Large intestine (tissue), 3 donors: ENCODE measurements around the gene HSD17B8. TPM values are rescaled to one million over a fixed set of nuclear protein-coding genes. Genes with fewer than 3 reads are reported as not detected.

ENCODE experiments used
- DNase-seq, 2 donors: peaks; one replicate each; pipeline versions ENCODE4 v3.0.0 to v3.0.0-alpha.2; 2013
- H3K27ac ChIP-seq: one replicate; pipeline ENCODE4 v1.5.1; 2013; ENCODE audit warnings: low read length
- H3K27me3 ChIP-seq: 2 replicates; pipeline ENCODE4 v1.6.1; 2013; ENCODE audit warnings: low read length; ENCODE audit not compliant: control insufficient read depth, insufficient read depth
- H3K36me3 ChIP-seq: 2 replicates; pipeline ENCODE4 v1.6.1; 2013; ENCODE audit warnings: low read length; ENCODE audit not compliant: control insufficient read depth, insufficient read depth
- H3K4me1 ChIP-seq: one replicate; pipeline ENCODE4 v1.6.1; 2013; ENCODE audit warnings: low read length; ENCODE audit not compliant: control insufficient read depth, insufficient read depth
- H3K4me3 ChIP-seq: one replicate; pipeline ENCODE4 v1.5.1; 2013; ENCODE audit warnings: low read length
- H3K9me3 ChIP-seq: one replicate; pipeline ENCODE4 v1.6.1; 2013; ENCODE audit warnings: mild to moderate bottlenecking, low read depth, low read length, moderate library complexity; ENCODE audit not compliant: control insufficient read depth
- WGBS: methylation state at CpG from one replicate; pipeline ENCODE4 v1.1.5; 2013; ENCODE audit warnings: low lambda C conversion rate; ENCODE audit not compliant: insufficient coverage; 5-methylcytosine and 5-hydroxymethylcytosine counted together
- polyA plus RNA-seq: library from polyadenylated mRNA; unstranded; fragments of 120-200 nt; gene quantifications from one replicate; pipeline ENCODE4 v1.2.1, GENCODE V29; 2013

Gene HSD17B8
- polyA plus RNA-seq, 1 donor = 35.9 TPM

DNA sequence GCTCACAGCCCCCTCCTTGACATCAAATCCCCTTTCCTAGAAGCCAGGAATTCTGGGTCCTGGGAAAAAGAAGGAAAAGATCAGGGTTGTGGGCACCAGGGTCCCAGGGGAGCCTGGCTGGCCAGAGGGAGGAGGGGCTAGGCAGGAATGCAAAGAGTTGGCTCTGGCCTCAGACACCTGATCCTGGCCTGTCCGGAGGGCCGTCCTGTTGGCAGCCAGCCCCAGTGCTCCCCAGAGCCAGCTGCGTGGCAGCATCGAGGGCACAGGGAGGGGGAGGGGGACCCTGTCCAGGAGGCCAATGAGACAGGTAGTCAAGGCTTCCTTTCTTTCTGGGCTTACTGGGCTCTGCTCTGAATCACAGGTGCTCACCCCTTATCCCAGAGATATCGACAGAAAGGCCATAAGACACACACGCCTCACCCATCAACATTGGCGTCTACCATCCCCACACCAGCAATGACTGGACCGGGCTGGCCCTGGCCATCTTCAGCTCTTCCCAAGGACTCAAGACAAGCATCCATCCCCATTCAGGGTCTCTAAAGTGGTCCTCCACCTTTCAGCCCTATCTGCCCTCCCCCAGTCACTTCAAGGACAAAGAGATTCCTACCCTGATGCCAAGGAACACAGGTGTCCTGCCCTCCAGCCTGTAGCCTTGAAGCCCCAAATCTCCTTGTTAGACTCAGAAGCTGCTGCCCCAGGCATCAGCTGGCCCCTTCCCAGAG, 12.9 kb upstream of the HSD17B8 start:
- Histone ChIP-seq H3K36me3 (peaks cover 29% of the 10 kb centered on the region), H3K4me3 (no peak overlapping the region), H3K27ac (no peak overlapping the region), H3K9me3 (peaks cover 3% of the 10 kb centered on the region), H3K4me1 (peaks cover 13% of the 10 kb centered on the region), H3K27me3 (peaks cover 36% of the 10 kb centered on the region)
- DNase-seq = no peak
- no CpG with 5 or more reads among the region's 8 CpGs for WGBS

DNA sequence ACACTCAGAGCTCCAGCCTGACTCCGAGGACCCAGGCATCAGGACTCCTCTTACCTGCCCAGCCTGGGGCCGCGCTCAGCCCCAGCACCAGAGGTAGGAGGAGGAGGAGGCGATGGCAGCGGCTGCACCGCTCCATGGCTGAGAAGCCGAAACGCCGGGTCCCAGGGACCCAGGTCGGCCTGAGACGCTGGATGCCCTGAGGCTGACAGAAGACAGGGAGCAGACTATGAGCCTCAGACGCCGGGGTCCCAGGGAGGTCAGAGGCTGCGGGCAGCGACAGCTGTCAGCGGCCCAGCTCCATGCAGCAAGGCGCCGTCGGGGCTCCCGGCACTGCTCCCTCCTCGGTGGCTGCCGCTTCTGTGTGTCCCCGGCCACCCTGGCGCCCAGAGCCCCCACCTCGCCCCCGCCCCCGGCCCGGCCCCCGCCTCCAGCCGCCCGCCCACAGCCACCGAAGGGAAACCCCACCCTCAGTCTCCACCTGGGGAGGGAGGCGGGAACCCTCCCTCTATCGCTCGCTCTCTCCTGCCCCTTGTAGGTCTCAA, 12.3 kb upstream of the HSD17B8 start, which contains the start of gene COL11A2:
COL11A2 (minus strand) TSS at position 363 of the 542 bp plus-strand sequence; CDS start at position 136, 227 bp downstream.
- WGBS = no CpG with 5 or more reads among the region's 35 CpGs
- Histone ChIP-seq H3K27ac (no peak within 1 kb of the TSS), H3K4me3 (peak within 1 kb of the TSS; percentile 11), H3K36me3 (peaks cover 34% of the 10 kb centered on the region), H3K27me3 (peaks cover 34% of the 10 kb centered on the region), H3K4me1 (peaks cover 13% of the 10 kb centered on the region), H3K9me3 (peaks cover 3% of the 10 kb centered on the region)
- no peak for DNase-seq

DNA sequence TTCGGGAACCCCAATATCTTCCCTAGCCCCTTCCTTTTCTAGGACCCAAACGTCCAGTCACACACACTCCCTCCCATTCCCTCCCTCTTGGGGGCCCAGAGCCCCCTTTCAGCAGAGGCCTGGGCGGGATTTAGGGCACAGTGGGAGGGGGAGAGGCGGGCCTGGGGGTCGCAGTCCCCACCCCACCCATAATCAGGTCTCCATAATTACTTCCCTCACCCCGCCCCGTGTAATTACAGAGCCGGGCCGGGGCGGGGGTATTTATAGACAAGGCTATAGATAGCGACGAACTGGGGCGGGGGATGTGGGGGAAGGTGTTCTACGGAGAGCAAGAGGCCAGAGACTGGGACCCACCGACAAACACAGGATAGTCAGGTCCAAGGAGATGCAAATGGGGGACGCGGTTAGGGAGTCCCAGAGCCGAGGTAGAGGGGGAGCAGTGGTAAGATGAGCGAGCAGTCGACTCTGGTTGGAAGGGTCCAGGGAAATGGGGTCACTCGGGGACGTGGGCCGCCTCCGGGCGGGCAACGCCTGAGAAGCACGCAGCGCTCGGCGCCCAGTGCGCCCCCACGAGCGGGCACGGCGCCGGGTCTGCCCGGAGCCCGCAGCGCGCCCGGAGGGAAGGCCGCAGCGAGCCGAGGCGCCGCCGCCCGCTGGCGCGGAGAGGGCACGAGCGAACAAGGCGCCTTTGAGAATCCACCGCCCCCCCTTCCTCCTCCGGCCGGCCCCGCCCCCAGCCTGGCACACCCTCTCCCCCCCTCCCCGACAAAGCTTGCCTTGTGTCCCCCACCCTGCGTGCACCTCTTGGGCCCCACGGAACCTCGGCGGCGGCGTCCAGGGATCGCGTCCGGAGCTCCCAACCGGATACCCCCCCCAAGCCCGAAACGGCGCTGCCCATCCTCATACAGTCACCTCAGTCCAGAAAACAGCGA, 11.5 kb upstream of the HSD17B8 start:
- H3K9me3 ChIP-seq = peaks cover 3% of the 10 kb centered on the region
- WGBS = no CpG with 5 or more reads among the region's 72 CpGs
- H3K4me3 ChIP-seq = peak overlapping the region; percentile 11
- no peak for DNase-seq
- H3K36me3 ChIP-seq = peaks cover 36% of the 10 kb centered on the region
- H3K4me1 ChIP-seq = peaks cover 17% of the 10 kb centered on the region
- peaks cover 34% of the 10 kb centered on the region for H3K27me3 ChIP-seq
- no peak overlapping the region for H3K27ac ChIP-seq

DNA sequence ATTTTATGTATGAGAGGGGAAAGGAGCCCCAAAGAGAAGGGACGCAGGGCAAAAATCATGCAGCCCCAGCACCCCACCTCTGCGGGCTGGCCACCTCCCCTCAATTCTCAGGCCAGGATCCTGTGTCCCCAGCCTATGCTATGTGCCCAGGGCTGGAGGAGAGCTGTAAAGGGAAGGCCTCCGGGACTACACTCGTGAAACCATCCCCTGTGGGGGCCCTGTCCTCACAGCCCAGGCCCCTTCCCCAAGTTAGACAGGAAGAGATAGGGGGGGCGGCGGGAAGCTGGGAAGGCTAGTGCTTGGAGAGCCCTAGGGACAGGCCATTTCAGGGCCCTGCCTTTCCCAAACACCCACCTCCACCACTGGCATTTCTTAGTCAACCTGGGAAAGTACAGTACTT, 10.8 kb upstream of the HSD17B8 start:
- DNase-seq = no peak
- H3K9me3 ChIP-seq = peaks cover 3% of the 10 kb centered on the region
- H3K27me3 ChIP-seq = peaks cover 34% of the 10 kb centered on the region
- H3K36me3 ChIP-seq = peaks cover 36% of the 10 kb centered on the region
- no peak overlapping the region for H3K27ac ChIP-seq
- no peak overlapping the region for H3K4me3 ChIP-seq
- H3K4me1 ChIP-seq = peaks cover 23% of the 10 kb centered on the region
- no CpG with 5 or more reads among the region's 6 CpGs for WGBS

DNA sequence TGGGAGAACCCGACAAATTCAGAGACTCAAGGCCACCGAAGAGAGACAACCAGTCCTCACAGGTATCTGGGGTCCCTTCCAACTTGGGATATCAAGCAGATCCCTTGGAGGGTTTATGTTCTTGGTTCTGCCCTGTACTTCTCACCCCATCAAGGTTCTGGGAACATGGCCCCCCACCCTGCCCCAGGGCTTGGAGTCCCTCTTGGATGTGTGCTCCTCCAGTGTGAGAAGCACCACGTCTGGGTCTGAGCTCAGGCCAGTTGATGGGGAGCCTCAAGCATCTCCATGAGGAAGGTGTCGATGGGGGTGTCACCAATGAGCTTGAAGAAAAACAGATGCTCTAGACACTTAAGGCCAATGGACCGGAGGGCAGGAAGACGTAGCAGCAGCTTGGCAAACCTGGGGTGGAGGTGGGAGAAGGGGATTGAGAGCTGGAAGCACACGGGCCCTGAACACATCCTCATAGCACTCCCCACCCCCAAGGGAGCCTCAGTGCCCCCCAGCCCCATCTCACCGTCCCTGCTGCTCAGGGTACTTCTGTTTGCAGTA, 9.9 kb upstream of the HSD17B8 start:
- no CpG with 5 or more reads among the region's 8 CpGs for WGBS
- Histone ChIP-seq H3K9me3 (peaks cover 3% of the 10 kb centered on the region), H3K36me3 (peaks cover 36% of the 10 kb centered on the region), H3K4me1 (peaks cover 30% of the 10 kb centered on the region), H3K4me3 (no peak overlapping the region), H3K27me3 (peaks cover 30% of the 10 kb centered on the region), H3K27ac (no peak overlapping the region)
- no peak for DNase-seq

DNA sequence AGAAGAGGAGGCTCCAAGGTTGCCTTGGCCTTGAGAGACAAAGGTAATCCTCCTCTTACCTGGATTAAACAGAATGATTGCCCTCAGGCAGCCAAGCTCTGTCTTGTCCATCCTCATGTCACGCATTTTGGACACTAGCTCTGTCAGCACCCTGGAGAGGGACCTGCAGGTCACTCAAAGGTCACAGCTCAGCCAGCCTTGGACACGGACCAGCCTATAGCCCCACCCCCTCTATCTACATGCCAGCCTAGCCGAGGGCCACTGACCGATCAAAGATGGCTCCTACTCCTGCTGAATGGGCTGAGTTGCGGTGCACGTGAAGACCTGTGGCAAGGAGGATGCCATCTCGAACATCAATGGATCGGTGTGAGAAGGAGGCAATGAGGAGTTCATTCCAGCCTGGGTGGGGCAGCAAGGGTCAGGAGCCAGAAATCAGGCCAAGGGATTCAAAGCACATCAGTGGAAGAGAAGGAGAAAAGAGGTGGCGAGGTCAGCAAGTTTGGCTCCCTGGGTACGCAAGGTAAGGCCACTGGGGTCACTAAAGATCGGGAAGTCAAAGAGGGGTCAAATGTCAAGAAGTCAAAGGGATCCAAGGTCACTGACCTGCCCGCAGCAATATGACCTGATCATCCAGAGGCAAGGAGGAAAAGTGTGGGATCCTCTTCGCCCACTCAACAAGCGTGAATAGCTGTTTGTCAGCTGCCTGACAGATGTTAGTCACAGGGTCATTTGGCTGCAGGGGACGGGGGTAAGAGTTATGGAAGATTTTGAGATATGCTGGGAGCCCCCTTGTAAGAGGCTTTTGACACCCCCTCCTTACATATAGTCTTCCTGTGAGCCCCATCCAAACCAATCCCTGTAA, 8.9 kb upstream of the HSD17B8 start:
- Histone ChIP-seq H3K4me3 (no peak overlapping the region), H3K27me3 (peaks cover 23% of the 10 kb centered on the region), H3K4me1 (peaks cover 30% of the 10 kb centered on the region), H3K27ac (no peak overlapping the region), H3K36me3 (peaks cover 36% of the 10 kb centered on the region), H3K9me3 (peaks cover 3% of the 10 kb centered on the region)
- WGBS = 100% methylated on average over 1 of the region's 15 CpGs
- no peak for DNase-seq

DNA sequence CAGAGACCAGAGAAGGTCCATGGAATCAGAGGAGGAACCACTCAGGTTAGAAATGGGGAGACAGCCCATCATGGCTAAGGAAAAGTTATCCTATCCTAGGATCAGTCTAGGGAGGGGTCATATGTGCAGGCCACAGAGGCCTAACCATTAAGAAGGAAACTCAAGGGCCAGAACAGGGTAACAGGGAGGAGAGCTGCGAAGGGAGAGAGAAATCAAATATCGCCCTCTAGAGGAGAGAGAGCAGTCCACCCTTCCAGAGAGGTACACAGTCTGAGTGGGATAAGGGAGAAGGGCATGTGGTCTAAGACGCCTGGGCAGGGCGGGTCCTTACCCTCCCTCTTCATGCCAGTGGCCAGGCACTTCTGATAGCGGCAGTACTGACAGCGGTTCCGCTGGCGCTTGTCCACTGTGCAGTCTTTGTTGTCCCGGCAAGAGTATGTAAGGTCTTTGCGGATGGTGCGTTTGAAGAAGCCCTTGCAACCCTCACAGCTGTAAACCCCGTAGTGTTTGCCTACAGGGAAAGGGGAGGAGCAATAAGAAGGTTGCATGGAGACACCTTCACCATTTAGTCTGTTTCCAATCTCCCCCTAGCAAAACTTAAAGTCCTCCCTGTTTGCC, 6.9 kb upstream of the HSD17B8 start:
- Histone ChIP-seq H3K27me3 (peaks cover 4% of the 10 kb centered on the region), H3K27ac (no peak overlapping the region), H3K4me1 (peaks cover 35% of the 10 kb centered on the region), H3K36me3 (peaks cover 45% of the 10 kb centered on the region), H3K9me3 (no peaks in the 10 kb centered on the region), H3K4me3 (no peak overlapping the region)
- peak; percentile 53 to 69 for DNase-seq
- 20% methylated on average over 1 of the region's 12 CpGs for WGBS

DNA sequence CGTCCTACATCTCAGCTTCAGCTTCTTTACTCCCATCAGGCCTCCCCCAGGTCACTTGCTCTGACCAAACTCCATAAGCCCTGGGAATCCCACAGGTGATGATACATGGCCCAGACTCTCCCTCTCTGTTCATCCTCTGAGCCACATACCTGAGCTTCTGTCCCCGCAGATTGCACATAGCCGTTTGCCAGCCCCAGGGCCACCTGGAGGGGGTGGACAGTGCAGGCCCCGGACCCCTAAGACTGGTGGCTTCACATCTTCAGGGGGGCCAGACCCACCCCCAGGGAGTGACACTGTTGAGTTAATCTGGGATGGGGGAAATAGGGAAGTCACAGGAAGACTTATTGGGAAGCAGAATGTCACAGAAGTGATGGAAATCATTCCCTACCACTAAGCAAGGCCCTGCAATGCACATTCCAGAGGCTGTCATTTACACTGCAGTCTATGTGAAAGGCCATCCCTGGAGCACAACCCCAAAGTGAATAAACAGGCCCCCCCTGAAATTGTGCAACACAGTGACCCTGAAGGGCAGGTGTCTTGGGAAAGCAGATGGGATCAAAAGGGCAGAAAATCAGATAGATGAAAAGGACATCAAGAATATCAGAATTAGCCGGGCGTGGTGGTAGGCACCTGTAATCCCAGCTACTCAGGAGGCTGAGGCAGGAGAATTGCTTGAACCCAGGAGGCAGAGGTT, 6.1 kb upstream of the HSD17B8 start:
- Histone ChIP-seq H3K27me3 (no peaks in the 10 kb centered on the region), H3K27ac (no peak overlapping the region), H3K4me3 (no peak overlapping the region), H3K9me3 (no peaks in the 10 kb centered on the region), H3K4me1 (peaks cover 30% of the 10 kb centered on the region), H3K36me3 (peaks cover 52% of the 10 kb centered on the region)
- DNase-seq = no peak
- no CpG with 5 or more reads among the region's 6 CpGs for WGBS

DNA sequence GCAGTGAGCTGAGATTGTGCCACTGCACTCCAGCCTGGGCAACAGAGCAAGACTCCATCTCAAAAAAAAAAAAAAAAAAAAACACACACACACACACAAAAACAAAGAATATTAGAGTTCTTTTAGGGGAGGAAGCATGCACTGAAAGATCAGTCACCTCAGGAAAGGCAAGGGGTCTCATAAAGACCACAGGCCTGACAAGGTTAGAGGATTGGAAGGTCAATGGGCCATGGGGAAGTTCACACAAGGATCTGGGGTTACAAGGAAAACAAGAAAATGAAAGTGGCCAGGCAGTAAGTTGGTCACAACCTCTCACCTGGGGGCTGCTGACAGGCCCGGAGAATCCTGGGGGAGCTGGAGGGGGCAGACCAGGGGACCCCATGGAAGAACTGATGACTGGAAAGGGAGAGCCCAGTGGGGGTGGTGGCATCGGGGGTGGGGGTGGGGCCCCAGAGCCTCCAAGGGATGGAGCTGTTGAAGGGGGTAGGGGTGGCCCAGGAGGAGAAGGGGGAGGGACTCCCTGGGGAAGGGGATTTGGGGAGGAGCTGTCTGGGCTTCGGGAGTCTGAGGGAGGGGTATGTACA, 5.5 kb upstream of the HSD17B8 start:
- no CpG with 5 or more reads among the region's 3 CpGs for WGBS
- peaks cover 35% of the 10 kb centered on the region for H3K4me1 ChIP-seq
- DNase-seq = no peak
- no peaks in the 10 kb centered on the region for H3K9me3 ChIP-seq
- no peaks in the 10 kb centered on the region for H3K27me3 ChIP-seq
- H3K27ac ChIP-seq = no peak overlapping the region
- H3K4me3 ChIP-seq = peak overlapping the region; percentile 95
- peaks cover 55% of the 10 kb centered on the region for H3K36me3 ChIP-seq
